NCI-H2107 (cell line): ENCODE measurements around the gene DMPK.

Experiments
- DNase-seq: peaks from one replicate; lab custom pipeline; 2025; lab: John Stamatoyannopoulos, UW

Gene DMPK, protein sequence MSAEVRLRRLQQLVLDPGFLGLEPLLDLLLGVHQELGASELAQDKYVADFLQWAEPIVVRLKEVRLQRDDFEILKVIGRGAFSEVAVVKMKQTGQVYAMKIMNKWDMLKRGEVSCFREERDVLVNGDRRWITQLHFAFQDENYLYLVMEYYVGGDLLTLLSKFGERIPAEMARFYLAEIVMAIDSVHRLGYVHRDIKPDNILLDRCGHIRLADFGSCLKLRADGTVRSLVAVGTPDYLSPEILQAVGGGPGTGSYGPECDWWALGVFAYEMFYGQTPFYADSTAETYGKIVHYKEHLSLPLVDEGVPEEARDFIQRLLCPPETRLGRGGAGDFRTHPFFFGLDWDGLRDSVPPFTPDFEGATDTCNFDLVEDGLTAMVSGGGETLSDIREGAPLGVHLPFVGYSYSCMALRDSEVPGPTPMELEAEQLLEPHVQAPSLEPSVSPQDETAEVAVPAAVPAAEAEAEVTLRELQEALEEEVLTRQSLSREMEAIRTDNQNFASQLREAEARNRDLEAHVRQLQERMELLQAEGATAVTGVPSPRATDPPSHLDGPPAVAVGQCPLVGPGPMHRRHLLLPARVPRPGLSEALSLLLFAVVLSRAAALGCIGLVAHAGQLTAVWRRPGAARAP

DNA sequence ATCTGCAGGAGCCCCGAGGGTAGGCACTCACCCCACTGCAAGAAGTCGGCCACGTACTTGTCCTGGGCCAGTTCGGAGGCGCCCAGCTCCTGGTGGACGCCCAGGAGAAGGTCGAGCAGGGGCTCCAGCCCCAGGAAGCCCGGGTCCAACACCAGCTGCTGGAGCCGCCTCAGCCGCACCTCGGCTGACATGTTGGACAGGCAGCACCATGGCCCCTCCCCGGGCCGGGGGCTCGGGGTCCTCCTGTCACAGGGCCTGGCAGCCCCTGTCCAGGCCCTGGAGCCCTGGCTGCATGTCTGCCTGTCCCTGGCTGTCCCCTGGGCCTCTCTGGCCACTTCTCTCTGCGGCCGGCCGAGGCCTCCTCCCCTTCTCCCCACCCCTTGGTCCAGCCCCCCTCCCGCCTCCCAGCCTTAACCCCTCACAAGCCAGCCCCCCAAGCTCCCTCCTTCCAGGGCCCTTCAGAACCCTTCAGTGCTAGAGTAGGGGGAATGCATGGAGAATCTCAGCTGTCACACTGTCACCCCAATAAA, at the start of gene DMPK:
TSS of gene DMPK (minus strand) at position 329 of the 530 bp plus-strand sequence. CDS start at position 191, 138 bp downstream.
- DNase-seq, result no peak

DNA sequence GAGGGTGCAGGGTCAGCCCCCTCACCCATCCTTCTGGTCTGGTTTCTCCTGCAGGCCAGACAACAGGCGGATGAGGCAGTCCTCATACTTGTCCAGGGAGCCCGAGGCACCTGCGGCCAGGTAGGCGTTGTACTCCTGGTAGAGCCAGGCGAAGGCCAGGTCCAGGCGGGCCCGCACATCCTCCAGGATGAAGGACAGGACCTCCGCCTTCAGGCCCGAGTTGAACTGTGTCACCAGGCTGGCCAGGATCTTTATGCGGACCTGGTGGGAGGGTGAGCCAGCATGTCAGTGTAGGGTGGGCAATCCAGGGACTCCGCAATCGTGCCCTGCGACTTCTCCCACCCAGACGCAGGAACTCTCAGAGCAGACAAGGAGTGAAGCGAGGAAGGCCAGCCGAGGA, 46.7 kb upstream of the DMPK start:
- DNase-seq, result no peak

DNA sequence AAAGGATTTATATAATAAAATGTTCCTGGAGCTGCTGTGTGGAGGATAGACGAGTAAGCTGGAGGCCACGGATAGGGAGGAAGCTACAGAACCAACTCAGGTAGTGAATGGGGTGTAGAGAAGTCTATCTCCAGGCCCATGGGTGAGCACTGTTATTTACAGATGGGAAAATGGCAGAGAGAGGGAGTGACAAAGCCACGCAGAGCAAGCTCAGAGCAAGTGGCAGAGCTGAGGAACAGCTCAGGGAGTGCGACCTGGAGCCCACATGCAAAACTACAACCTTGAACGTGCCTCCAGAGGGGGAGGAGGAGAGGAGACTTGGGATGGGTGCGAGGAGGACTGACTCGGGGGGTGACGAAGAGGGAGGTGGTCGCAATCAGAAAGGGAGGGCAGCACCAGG, 46.2 kb upstream of the DMPK start:
- DNase-seq, result no peak

DNA sequence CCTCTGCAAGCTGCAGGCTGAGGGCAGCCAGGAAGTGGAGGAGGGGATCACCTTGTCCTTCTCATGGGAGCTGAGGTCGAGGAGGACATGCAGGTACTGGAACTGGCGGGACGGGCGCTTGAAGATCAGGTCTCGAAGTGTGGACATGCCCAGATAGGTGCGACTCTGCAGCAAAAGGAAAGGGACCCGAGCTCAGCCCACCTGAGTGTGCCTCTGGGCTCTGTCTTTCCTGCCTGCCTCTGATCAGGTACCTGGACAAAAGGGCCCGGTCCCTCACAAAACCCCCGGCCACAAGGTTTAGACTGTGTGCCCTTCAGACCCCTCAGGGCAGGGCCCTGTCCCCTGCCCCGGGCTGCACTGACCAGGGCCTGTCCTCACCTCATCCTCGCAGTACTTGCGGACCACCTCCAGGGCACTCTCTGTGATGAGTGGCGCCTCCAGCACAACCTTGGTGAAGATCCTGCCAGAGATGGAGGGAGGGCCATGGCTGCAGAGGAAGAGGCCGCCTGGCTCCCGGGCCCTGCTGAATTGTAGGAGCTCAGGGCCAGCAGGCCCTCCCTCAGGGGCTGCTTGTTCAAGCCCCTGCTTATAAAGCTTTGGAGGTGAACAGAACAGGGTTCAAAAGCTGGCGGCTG, 45.3 kb upstream of the DMPK start:
- no peak for DNase-seq

DNA sequence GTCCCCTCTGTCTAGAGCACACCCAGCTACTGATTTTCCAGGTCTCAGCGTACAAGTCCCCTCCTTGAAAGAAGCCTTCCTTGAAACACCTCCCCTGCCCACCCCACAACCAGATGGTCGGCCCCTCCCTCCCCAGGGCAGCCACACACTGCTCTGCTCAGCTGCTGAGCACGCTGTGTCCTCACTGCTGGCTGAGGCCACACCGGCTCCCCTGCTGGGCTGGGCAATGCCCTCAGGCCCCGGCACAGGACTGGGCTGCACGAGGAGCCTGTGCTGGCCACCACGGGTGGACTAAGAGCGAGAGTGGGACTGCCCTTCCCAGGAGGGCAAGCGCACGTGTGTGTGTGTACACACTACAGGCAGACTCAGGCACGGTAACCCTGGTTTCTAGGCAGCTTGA, 44.6 kb upstream of the DMPK start:
- DNase-seq, result no peak

DNA sequence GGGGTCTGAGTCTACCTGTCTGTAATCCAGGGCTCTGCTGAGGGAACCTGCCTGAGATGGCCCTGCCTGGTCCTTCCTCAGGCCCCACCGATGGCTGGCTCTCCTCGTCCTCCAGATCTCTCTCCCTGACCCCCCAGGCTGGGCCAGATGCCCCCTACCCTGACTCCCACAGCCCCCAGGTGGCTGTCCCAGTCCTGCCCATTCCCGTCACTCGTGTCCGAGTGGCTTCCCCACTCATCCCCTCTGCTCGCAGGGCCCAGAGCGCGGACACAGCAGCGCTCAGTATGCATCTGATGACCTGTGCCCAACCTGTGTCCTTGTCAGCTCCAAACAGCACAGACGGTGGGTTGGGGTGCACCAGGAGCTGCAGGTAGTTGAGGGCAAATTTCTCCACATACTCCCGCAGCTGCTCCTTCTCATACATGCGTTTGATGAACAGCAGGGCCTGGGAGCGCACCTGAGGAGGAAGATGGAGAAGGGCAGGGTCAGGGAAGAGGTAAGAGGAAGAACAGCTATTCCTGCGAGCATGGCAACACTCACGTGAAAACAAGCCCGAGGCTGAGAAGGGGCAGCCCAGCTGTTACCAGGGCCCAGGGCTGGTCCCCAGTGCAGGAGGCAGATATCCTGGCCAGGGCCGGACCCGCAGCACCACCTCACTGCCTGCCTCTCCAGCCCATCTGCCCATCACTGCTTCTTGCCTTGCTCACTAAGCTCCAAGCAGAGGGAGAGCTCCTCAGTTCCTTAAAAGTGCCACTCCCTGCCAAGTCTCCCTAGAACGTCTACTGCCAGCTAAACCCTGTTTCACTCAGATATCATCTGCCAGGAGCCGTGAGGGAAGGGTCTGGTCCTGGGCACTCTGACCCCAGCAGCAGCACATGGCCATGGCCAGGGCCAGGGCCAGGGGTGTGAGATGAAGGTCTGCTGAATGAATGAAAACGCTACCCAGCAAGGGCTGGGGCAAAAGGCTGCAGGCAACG, 43.9 kb upstream of the DMPK start:
- no peak for DNase-seq

DNA sequence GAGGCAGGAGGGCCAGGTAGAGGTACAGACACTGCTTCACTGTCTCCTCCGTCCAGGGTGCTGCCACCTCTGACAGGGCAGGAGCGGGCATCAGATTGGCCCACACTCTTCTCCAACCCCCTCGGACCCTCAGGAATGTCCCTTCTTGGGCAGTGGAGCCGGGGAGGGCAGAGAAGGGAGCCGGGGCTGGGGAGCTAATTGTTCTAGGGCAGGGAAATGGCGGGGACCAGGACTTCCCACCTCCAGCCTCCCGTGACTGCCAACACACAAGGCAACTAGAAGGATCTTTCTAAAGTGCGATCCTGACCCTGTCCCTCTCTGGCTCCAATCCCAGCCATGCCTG, 42.9 kb upstream of the DMPK start:
- DNase-seq, result no peak

DNA sequence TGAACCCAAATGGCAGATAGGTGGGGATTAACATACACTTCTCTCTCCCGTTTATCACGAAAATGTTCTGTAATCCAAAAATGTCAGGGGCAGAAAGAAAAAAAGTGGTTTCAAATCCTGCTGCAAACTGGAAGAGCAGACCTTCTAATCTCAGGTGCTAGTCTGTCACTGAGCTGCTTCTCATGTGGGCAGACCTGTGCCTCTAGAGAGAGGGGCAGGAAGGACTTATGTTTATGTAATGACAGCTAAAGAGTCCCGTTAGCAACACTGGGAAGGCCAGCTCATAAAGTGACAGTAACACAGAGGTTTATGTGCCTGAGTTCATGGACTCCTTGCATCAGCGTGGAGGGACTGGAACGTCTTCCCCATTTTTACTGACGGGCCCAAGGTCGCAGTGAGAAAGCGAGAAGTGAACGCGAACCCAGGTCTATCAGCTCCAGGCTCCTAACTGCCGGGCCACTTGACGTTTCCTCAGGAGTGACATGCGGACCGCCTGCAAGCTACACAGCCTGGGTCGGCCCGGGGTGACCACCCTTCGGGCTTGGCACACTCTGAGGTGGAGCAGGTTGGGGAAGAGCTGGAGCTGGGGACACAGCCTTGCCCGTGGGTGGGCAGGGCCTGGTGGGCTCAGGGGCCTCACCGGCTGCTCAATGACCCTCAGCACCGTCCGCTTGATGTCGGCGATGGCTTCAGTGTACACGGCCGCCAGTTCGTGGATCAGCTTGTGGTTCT, 42.4 kb upstream of the DMPK start:
- DNase-seq, result no peak

DNA sequence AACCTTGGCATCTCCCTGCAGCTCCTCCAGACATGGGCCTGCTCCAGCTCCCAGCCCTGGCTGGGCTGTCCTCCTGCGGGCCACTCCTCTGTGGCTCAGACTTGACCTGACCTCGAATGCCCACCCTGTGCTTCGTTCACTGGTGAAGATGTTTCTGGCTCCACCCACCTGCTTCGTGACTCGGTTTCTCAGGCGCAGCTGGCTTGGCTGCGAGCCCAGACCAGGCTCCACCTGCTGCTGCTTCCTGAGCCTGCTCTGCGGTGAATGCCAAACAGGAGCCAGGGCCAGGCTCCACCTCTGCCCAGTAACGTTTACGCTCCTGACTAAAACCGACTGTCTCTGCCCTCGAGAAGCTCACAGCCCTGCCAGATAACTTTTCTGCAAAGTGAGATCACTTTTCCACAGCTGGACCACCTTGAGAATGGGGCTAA, 41.8 kb upstream of the DMPK start:
- peak; percentile 62 for DNase-seq

DNA sequence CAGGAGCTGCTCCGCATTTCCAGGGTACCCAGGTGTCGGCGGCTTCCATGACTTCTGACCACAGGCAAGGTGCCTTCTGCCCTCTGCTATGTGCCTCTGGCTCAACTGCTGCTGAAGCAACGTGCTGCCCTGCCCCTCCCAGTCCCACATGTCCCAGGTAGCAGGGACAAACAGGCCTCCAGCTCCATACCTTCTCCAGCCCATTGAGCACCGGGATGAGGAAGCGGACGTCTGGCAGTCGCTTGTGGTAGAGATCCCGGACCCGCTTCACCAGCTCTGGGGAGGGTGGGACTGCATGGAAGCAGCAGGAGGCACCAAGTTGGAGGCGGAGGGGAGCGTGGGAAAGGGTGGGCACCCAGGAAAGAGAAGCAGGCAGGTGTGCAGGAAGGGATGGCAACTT, 40.9 kb upstream of the DMPK start:
- no peak for DNase-seq

DNA sequence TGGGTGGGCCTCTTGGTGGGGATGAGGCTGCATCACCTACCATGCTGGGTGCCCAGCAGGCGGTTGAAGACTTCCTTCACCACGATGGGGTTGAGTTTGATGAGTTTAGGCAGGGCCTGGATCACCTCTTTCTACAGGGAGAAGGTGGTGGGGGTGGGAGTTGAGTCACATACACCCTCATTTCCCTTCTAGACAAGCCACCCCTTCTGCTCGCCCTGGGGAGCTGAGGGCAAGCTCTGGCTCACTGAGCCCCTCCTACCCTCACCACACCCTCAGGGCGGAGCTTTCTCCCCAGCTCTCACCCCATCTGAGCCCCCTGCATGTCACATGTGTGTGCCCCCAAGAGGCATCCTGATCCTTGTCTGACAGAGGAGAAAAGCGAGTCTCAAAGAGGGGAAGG, 40.4 kb upstream of the DMPK start:
- DNase-seq, result no peak

DNA sequence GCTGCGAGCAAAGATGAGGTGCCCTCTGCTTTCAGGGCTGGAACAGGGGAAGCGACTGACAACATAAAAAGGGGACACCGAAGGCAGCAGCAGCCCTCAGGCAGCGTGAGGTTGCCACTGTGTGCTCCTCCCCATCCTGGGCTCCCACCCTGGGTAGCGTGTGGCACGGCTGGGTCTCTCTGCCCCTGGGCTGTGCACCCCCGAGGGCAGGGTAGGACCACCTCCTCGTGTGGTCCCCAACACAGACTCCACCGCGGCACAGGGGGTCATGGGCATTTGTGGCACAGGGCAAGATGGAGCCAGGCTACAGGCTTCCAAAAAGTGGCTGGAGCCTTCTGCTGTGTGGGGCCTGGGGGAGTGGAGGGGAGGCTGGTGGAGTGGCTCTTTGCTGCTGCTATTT, 39.3 kb upstream of the DMPK start:
- no peak for DNase-seq

DNA sequence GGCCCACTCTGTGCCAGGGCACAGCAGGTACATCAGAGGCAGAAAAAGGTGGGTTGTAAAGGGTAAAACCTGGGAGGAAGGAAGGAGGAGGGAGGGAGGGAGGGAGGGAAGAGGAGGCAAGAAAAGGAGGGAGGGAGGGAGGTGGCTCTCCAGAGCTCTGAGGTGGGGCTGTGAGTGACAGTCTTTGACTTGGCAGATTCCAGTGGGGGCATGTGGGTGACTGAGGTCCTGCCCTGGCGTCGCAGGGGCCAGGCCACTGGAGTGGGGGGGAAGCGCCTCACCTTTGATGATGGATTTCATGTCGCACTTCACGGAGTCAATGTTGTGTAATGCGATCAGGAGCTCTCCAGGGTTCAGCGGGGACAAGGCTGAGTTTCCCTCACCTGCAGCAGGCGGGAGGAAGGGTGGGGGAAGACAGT, 38.8 kb upstream of the DMPK start:
- peak; percentile 26 for DNase-seq

DNA sequence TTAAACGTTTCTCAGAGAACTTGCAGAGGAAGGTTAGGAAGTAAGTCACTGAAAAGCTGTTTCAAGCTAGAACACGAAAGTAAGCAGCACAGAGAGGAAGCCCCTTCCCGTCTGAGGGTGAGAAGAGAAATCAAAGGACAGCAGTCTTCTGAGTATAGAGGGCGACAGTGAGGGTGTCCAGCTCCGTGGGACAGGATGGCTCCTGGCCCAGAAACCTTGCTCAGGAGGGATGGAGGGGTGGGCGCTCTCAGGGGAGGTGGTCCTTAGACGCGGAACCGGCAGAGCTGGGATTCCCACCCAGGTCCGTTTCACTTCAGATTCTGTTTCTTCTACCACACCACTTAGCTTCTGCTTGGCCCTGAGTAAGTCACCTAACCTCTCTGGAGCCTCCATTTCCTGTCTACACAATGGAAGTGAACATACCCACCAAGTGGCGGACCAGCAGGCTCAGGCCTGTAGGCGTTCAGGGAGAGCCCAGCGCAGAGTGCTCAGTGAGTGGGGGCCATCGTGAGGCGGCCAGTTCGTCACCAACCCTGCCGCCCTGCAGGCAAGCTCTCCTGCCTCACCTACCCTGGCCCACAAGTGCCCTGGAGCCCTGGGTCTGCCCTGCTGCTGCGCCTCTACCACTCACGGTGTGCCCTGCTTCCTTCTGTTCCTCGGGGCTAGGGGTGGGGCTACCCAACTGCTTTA, 38.3 kb upstream of the DMPK start:
- DNase-seq, result no peak

DNA sequence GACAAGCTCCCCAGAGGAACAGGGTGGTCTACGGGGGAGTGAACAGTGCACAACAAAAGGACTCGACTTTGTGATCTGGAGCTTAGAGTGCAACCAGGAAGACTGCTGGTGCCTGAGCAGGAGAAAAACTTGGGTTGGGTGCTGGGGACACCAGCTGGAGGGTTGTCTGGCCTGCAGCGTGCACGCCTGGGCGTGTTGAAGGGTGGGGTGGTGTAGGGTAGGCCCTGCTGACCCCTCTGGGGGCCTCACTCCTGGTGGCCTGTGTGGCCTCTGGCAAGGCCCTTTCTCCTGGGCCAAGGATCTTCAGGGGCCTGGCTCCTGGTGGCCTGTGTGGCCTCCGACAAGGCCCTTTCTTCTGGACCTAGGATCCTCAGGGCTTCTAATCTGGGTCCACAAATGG, 37.5 kb upstream of the DMPK start:
- no peak for DNase-seq

DNA sequence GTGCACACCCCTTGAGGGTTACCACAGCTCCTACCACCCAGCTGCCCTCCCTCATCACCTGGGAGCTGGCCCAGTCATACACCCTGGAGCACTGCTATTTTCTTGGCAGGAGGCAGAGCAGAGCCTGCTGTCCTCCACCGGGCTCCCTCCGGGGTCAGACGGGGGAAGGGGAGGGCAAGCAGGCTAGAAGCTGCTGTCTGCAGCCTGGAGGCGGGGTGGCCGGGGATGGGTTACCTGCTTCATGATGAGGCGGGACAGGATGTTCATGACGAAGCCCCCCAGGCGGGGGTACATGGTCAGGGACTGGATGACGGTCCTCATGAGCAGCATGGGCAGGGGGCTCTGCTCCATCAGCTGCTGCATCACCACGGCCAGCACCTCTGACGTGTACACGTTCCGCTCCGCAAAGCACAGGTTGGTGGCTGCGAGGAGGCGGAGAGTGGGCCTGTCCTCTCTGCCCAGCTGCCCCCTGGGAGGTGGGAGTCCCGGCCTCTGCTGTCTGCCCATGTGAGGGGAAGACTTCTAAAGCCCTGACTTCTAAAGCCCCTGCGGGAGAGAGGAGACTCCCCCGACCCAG, 35.5 kb upstream of the DMPK start:
- DNase-seq, result no peak

DNA sequence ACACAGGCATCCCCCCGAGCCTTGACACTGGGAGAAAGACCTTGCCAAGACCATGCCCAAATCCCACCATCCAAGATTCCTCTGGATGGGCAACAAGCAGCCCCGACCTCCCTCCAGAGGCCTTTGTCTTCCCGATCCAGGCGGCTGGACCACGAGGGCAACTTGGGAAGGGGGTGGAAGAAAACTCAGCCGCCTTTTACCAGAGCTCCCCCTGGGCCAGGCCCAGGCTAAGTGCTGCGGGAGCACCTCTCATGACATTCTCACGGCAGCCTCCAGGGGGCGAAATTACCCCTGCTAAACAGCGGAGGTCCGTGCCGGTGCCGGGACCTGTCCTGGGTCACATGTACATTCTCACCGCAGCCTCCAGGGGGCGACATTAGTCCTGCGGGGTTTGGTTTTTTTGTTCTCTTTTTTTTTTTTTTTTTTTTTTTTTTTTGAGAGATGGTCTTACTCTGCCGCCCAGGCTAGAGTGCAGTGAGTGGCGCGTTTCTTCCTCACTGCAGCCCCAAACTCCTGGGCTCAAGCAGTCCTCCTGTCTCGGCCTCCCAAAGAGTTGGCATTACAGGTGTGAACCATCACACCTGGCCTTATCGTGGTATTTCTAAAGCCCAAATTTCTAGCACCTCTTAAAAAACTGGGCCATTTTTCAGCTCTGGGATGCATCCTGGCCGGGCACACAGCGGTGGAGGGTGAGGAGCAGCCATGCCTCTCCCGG, 34.9 kb upstream of the DMPK start:
- peak; percentile 89 for DNase-seq

DNA sequence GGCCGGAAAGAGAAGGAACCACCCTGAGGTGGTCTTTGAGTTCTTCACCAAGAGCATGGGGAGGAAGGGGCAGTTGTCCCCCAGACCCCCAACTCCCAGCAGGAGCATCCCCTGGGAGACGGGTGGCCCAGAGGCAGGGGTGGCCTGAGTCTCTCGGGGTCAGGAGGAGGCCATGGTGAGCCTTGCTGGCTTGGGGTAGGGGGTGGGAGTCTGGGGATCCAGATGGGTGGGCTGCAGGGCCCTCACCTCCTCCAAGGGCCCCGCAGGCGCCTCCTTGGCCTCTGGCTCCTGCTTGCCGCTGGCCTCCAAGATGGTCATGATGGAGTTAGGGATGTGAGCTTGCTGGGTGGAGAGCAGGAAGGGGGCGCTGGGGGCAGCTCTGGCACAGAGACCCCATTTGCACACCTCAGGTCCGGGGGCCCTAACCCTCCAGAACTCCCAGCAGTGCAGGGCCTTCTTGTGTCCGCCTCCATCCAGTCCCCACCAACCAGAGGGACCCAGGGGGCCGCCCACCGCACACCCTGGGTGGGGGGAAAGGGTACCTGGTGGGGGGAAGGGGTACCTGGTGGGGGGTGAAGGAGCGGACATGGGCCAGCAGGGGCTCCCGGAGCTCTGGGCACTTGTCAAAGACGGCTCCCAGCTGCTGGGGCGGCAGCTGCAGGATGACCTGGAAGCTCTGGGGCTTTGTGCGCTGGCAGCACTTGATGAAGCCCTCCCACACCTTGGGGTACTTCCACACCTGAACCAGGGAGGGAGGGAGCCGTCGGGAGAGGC, 34.1 kb upstream of the DMPK start:
- DNase-seq, result no peak
